NCI-H774 (cell line): ENCODE measurements around the gene P3H4.
"Not testable (repeated sequence)": the region's sequence is repeated elsewhere in the genome, so short reads cannot be mapped to it uniquely, and the experiment has no call there.

Experiments
- DNase-seq: peaks from one replicate; lab custom pipeline; 2025; lab: John Stamatoyannopoulos, UW

P3H4 gene

DNA sequence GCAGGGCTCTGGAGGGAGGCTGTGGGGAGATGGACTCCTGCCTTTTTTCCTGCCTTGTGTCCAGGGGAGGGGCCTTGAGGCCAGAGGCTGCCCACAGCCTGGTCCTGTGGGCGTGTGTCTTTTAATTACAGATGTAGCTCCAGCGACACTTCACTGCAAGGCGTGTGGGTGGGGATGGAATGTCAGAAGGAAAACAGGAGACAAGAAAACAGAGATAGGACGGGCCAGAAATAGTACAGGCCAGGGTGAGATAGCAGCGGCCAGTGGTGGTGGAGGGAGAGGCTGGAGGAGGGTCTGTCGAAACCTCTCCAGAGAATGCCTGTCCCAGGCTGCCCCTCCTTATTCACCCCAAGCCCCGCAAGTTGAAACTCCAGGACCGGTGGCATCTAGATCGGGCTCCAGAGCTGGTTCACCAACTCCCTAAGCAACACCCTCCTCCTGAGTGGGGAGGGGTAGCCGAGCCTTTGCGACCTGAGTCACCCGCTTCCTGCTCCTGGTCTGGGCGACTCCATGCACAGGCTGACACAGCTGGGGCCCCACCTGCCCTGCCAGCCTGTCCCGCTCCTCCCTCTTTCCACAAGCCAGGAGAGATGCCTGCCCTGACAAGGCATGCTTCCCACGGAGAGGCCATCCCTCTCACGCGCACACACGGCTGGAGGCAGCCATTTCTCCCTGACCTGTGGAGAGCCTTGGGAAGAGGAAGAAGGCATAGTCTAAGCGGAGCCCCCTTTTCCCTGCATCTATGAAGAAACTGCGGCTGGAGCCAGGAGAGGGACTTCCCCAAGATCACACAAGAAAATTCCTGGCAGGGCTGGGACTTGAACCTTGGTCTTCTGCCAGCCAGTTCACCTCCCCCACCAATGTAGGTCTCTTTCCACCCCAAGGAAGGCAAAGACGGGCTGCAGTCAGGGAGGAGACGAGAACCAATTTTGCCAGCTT is 18.6 kb downstream of the P3H4 start:
- DNase-seq: no peak

DNA sequence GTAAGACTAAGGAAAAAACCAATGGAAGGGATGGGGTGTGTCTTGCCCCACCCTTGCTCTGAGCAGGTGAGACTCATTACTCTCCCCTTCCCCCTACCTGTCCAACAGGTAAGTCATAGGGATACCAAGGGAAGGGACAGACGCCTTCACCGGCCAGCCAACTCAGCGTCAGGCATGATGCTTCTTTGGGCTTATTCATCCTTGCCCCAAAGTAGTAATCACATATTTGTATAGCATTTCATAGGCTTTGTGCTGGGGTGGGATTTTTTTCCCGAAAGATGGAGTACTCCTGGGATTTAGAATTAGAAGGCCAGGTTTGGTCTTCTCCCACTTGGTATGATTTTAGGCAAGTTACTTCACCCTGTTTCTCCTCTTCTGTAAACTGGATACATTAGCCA is 24.7 kb downstream of the P3H4 start:
- no peak for DNase-seq

DNA sequence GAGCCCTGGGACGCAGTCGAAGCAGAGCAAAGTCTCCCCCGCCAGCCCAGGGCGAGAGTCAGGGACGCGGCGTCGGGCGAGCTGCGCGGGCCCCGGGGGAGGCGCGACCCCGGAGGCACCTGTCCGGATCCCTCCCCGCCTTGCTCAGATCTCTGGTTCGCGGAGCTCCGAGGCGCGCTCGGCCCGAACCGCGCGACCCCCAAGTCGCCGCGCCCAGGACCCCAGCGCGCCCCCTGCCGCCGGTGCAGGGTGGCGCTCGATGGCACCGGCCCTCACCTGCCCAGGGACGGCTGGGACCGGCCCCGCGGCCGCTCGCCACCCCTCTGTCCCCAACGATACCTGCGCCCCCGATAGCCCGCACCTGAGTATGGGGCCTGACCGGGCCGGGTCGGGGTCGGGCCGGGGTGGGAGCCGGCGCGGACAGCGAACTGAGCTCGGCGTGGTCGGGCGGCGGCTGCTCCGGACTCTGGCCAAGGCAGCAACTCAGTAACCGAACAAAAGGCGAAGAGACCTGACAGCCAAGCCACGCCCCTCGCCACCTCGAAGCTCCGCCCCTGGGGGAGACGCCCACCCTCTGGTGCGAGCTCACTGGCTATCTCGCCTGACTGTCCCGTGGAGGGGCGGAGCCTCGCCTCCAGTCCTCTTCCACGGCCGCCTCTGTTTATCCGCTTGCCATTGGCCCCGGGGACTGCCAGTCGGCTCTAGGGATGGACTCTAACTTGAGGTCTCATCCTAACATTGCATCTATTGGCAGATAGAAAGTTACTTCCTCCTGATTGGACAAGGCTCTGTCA is 25.3 kb downstream of the P3H4 start, which contains the start of gene JUP:
JUP (minus strand) TSS at position 485 of the 794 bp plus-strand sequence. CDS start 14,857 bp downstream, outside the sequence.
- DNase-seq: peak; percentile 100

DNA sequence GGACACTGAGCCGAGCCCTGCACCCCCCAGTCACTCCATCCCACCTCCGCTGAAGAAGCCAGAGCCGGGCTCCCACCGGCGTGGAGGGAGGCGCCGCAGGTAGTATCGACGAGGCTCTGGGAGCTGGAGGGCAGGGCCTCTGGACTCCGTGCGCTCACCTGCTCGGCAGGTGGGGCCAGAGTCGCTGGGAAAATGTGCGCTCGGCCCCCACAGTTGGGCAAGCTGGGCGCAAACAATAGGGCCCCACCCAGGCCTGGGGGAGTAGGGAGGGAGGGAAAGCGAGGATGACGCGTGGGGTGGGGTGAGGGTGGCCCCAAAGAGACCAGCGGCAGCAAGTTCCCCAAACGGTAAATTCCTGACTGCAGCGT is 25.9 kb downstream of the P3H4 start:
- peak; percentile 54 for DNase-seq

DNA sequence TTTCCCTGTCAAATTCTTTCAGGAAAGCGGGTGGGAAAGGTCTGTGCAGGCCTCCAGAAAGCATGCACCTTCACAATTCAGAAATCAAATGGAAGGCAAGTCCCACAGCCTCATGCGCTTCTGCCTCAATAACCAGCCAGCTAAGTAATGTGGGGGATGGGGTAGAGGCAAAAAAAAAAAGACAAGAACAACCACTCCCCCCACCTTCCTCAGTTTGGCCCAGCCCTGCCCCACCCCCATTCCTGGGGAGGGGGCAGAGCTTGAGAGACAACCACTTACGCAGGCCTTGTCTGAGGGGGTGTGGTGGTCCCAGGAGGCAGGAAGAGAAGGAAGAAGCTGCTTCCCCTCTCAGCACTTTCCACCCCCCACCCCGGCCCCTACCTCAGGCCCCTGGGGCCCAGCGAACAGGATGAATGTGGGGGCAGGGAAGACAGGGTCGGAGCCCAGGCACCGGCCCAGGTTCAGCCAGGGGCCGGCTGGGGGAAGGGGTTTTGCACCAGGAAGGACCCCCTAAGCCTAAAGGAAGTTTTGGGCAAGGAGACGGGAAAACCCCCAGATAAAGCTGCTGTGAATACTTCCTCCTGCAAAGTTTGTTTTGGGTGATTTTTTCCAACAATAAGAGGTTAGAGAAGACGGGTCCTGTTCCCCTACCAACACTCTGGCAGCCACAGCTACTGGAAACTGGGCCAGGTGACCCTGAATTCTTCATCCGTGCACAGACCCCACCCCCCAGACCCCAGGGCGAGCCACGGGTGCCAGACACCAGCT is 26.5 kb downstream of the P3H4 start:
- no peak for DNase-seq

DNA sequence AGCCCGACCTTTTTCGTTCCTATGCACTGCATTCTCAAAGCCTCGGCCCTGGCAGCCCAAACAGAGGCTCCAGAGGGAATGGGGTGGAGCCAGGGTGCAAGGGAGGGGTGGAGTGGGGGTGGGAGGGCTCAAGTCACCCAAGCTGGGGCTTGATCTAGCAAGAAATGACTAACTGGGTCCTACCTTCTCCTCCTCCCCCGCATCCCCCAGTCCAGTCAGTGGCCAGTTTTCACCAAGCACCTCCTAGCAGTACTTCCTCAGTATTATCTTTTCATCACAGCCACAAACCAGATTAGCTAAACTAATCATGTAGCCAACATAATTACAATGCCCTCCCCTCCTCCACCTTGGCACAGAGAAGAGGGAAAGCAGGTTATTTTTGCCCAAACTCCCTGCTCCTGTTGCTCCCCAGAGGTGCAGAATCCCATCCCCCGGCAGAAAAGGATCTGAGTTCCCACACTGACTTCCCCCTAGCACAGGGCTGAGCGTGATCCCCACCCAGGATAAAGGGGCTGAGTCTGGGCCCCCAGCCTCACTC is 27.5 kb downstream of the P3H4 start:
- DNase-seq: no peak

DNA sequence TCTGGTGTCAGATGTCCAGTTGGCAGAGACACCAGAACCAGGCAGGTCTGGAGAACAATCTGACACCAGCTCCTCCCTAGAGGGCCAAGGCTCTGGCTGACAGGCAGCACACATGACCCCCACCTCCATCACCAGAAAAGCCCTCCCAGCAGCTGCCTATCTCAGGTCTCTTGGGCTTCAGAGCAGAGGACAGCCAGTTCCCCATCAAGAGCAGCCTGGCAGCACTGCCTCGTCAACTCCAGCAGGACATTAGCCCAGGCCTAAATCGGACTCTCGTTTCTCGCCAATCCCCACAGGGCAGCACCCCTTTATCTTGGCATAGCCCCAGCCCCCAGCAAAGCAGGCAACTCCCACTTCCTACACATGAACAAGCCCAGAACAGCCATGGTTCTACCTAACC is 29.6 kb downstream of the P3H4 start:
- DNase-seq: no peak

DNA sequence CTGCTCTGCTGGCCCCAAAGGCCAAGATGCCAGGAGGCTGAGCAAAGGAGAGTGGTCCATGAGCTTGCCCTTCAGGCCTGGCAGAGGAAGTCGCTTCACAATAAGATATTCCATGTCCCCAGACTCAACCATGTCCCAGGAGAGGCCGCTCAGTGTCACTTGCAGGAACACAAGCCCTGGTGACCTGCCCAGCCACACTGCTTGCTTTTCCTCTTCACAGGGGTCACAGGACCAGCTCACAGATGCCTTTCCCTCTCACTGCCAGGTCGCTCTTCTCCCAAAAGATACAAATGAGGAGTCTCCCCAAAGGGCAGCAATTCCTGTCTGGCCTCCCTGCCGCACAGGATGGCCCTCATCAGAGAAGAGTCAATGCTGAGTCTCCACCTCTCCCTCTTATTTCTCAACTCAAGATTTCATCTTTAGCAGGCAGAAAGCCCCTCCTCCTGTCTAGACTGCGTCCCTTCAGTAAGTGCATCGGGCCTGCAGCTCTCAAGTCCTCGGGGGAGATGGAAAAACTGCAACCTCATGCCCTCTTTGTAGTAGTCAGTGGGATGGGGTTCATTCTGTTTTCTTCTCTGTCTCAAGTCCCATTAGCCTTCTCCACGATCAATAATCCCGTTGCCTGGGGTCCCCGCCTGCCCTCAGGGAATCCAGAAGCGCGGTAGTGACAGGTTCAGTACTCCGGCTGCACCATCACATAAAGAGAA is 30.2 kb downstream of the P3H4 start:
- no peak for DNase-seq

DNA sequence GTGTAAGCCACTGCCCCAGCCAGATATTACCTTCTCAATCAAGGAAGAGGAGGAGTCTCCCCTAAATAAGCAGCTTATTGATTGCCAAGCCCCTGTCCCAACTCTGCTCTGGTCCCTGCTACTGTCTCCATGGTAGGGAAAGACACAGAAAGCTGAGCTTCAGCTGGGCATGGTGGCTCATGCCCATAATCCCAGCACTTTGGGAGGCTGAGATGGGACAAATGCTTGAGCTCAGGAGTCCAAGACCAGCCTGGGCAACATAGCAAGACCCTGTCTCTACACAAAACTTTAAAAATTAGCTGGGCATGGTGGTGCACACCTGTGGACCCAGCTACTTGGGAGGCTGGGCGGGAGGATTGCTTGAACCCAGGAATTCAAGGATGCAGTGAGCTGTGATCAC is 31.8 kb downstream of the P3H4 start:
- DNase-seq: no peak

DNA sequence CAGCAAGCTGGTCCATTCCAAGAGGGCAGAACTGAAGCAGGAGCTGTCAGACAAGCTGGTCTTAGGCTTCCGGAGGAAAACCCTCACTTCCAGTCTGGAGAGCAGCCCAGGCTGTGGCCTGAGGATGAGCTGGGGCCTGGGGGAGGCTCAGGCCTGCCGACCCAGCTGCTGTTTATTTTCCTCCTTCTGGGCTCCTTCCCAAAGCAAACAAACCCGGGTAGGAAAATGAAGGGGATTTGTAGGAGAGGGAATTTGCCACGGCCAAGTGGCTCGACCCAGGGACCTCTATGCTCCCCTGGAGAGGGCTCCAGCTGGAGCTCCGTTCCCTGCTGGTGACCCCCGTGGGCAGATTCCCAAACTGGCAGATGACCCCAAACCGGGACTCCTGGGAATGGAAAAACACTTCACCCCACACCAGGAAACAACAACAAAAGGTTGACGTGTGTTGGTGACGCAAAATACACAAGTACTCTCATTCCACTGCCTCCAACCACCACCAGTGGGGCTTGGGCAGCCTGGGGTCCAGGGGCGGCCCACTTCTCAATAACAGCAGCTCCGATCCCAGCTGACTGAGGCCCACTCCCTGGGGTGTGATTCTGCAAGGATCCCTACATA is 34.1 kb downstream of the P3H4 start:
- DNase-seq: peak; percentile 89

DNA sequence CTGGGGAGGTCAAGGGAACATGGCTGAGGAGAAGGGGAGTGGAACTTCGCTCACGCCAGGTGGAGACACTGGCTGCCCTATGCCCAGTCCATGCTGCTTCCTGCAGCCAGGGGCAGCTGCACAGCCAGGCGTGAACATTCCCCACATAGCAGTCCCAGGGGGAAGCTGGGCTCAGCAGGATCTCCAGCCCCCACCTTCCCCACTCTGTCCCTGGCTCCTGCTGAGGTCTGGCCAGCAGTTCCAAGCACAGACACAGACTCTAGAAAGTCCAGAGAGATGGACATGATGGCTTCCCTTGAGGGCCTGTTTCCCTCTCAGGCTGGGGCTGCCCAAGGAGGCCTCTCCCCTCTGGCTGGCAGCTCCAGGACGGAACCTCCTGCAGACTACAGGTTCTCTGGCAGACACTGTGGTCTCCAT is 34.6 kb downstream of the P3H4 start:
- no peak for DNase-seq

DNA sequence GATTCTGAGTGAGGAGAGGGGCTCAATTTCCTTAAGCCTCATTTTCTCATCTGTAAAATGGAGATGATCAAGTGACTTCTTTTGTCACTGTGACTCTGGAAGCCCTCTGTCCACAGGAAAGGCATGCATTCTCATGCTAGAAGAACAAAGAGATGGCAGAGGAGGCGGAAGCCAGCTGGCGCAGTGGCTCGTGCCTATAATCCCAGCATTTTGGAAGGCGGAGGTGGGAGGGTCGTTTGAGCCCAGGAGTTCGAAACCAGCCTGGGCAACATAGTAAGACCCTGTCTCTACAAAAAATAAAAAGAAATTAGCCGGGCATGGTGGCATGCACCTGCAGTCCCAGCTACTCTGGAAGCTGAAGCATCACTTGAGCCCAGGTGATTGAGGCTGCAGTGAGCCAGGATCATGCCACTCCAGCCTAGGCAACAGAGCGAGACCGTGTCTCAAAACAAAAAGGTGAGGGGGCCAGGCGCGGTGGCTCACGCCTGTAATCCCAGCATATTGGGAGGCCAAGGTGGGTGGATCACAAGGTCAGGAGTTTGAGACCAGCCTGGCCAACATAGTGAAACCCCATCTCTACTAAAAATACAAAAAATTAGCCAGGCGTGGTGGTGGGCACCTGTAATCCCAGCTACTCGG is 35.4 kb downstream of the P3H4 start:
- DNase-seq: not testable (repeated sequence)

DNA sequence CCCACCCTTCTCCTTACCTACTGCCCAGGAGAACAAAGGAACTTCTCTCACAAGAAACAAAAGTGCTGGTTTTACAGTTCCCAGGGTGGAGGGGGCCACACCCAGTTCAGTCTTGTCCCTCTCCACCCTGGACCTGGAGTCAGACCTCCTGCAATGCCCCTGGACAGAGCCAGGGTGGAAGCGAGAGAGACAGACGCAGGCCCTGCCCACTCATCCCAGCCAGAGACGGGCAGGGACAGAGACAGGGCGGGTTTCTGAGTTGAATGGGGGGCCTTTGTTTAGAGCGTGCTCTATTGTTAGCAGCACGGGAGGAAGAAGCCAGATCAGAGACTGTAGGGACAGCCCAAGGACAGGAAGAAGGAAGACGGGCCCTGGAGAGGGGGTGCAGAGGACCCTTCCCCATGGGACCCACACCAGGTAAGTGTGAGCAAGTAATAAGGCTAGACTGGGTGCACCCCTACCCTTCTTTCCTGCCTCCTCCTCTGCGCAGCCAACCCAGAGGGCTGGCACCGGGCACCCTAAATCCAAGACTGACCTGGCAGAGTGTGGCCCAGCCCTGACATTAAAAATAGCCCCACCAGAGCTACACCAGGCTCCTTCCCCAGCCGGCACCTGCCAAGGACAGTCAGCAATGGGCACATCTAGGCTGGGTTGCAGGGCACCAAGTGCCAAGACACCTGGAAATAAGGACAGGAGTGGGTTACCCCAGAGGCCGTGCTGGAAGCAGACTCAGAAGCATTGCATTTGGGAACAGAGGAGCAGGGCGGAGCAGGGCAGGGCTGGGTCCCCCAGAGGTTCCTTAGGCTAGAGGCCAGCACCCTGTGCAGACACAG is 36.1 kb downstream of the P3H4 start:
- DNase-seq: no peak

DNA sequence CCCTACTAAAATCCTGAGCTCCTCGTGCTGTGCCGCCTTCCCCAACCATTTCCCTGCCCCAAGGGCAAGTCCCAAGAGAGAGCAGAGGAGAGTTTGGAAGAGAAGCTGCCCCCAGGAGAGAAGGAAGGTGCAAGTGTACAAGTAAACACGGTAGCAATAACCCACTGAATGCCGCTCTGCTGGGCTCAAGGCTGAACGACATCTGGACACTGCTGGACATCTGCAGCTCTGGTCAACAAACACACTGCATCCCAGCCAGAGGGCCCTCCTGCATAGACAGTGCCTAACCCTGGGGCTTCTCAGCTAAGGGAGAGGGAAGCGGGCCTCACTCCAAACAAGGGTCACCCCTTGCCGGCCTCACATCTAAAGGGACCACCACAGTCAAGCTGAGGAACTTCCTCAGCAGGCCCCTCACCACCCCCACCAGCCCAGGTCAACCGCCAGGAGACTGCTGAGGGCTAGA is 38.0 kb downstream of the P3H4 start:
- no peak for DNase-seq

DNA sequence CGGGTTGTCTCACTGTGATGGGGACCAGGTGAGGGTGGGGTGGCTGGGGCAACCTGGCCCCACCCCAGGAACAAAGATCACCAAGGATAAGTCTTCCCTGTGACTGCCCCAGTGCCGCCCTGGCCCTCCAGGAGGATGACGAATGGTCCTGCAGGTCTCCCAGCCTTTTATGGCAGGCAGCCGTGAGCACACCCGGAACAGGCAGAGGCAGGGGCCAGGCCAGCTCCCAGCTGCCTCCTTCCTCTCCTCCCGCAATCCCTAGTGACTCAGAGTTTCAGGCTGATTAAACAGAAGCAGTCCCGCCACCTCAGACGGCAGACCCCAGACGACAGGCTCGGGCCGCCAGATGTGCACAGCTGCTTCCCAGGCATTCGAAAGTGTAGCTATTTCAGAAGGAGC is 38.6 kb downstream of the P3H4 start:
- DNase-seq: no peak

DNA sequence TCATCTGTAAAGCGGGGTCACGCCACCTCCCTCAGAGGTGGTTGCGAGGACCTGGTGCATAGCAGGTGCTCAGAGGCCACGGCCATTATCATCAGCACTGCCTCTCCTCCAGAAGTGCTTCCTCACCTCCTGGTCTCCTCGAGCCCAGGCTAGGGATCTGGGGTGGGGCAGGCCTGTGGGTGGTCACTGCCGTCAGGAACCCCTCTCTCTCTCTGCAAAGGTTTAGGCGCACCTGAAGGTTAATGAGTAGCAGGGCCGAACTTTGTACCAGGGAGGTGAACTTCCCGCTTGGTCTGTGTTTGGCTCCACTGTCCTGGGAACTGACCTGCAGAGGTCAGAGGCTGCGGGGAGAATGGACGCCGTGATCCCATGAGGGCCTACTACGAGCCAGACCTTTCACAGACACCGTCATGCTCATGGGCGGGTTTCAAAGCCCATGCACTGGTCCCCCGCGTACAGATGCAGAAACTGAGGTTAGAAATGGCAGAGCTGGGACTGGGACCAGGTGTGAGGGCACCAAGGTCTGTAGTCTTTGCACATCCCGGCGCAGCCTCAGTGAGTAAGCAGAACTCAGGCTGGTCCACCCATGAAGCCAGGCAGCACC is 39.1 kb downstream of the P3H4 start:
- no peak for DNase-seq

DNA sequence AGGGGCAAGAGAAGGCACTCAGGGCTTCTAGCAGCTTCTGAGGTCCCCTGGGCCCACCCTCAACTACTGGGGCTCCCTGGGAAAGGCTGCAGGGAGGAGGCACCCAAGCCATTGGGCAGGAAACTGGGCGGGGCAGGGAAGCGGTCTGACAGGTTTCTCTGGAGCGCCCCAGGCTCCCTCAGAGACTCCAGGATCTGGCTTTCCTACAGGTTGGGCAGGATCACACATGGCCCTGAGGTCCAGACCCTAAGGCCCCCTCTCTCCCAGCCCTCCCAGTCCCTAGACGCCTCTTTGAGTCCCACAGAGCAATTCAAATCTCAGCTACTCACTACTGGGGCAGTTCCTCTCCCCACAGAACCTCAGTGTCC is 39.5 kb downstream of the P3H4 start:
- DNase-seq: no peak

DNA sequence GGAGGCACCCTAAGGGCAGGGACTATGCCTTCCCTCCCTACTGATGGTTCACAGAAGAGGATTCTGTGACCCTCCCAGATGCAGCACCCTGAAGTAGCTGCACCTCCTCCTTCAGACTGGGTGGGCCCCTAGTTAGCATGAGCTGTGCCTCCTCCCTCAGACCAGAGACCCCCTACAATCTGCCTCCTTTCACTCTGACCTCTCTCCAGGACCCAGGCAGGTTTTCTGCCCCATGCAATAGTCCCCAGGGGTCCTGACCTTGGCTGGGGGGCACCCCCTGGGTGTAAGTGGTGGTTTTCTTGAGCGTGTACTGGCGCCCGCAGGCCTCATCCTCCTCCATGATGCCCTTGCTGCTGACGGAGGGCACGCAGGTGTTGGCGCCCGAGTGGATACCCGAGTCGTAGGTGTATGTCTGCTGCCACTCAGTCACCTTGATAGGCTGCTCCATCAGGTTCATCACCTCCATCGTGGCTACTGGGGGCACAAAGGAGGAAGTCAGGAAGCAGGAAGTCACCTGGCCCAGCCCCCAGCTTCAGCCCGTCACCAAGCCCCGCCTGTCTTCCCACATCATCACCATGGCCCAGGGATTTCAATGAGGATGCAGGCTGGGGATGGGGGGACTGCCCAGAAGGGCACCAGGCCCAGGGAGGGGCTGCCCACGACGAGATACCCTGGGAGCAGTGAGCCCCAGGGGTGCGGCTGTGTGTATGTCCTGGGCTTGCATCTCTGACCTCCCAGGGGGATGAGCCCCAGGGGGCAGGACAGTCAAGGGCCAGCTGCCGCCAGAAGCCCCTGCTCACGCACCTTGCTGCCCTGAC is 40.2 kb downstream of the P3H4 start:
- no peak for DNase-seq
